ENCODE results near the gene RCSD1.

RCSD1 gene

DNA sequence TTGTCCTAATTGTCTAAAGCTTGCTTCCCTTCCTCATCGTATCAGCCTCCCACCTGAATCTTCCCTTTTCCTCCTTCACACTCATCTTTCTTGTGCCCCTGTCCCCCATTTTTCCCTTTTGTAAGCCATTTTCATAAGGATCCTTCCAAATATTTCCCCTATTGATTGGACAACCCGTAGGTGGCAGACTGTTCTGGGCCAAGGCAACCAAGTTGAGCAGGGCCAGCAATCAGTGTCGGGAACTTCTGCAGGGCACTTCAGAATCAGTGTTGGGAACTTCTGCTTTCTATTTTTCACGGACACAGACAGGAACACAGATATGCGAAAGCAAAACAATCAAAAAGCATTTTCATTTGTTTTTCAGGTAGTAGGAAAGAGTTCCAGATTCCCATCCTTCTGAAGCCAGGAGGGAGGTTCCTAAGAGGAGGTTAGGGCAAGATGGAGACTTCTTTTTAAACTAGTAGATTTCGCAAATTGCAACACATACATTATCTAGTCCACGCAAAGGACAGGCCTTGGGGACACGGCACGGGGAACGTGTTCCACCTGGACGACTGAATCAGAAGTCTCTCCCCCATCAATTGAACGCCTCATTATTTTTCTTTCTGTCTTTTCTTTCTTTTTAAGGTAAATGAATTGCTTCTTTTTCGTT is 91.1 kb downstream of the RCSD1 start:
- TF ChIP-seq, protein P1, sequence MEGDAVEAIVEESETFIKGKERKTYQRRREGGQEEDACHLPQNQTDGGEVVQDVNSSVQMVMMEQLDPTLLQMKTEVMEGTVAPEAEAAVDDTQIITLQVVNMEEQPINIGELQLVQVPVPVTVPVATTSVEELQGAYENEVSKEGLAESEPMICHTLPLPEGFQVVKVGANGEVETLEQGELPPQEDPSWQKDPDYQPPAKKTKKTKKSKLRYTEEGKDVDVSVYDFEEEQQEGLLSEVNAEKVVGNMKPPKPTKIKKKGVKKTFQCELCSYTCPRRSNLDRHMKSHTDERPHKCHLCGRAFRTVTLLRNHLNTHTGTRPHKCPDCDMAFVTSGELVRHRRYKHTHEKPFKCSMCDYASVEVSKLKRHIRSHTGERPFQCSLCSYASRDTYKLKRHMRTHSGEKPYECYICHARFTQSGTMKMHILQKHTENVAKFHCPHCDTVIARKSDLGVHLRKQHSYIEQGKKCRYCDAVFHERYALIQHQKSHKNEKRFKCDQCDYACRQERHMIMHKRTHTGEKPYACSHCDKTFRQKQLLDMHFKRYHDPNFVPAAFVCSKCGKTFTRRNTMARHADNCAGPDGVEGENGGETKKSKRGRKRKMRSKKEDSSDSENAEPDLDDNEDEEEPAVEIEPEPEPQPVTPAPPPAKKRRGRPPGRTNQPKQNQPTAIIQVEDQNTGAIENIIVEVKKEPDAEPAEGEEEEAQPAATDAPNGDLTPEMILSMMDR (IDR thresholded peaks at IDR 0.05; ENCODE audit: control insufficient read depth, extremely low read depth, insufficient read depth): peak; percentile 71
- H3K4me3 ChIP-seq (ENCODE audit: low read depth, low read length): peak overlapping the region; percentile 82
- no peak for DNase-seq (ENCODE audit: low read depth)

GRCh38 chr1:167721617-167722151 is 91.7 kb downstream of the RCSD1 start, which contains the start of gene MPZL1:
Gene MPZL1 (plus strand): TSS chr1:167721982. CDS start chr1:167722152, 170 bp downstream.
- TF ChIP-seq, protein P1 (IDR thresholded peaks at IDR 0.05; ENCODE audit: control insufficient read depth, extremely low read depth, insufficient read depth): no peak
- H3K4me3 ChIP-seq (ENCODE audit: low read depth, low read length): peak within 1 kb of the TSS; percentile 82
- DNase-seq (ENCODE audit: low read depth): peak; percentile 78

- no peak for DNase-seq (ENCODE audit: low read depth)
- TF ChIP-seq, protein P1 (IDR thresholded peaks at IDR 0.05; ENCODE audit: control insufficient read depth, extremely low read depth, insufficient read depth): no peak
- peak overlapping the region; percentile 82 for H3K4me3 ChIP-seq (ENCODE audit: low read depth, low read length)
These were observed 92.3 kb downstream of the RCSD1 start for GRCh38 chr1:167722152-167722869.

DNA sequence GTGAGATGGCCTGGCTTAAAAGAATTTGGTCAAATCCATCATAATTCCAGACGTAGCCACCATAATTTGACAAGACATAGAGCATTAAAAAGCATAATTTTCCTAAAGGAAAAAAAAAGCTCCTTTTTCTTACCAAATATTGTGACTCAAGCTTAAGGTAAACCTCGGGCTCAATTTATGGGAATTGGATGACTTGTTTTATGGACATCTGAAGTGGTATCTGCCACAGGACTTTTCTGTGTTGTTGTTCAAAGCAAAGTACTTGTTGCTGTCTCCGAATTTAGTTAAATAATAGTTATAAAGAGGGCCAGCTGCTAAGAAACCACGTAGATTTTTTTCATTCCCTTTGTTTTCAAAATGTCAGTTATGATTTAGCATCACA is 92.8 kb downstream of the RCSD1 start:
- TF ChIP-seq, protein P1 (IDR thresholded peaks at IDR 0.05; ENCODE audit: control insufficient read depth, extremely low read depth, insufficient read depth): no peak
- peak overlapping the region; percentile 82 for H3K4me3 ChIP-seq (ENCODE audit: low read depth, low read length)
- DNase-seq (ENCODE audit: low read depth): no peak

DNA sequence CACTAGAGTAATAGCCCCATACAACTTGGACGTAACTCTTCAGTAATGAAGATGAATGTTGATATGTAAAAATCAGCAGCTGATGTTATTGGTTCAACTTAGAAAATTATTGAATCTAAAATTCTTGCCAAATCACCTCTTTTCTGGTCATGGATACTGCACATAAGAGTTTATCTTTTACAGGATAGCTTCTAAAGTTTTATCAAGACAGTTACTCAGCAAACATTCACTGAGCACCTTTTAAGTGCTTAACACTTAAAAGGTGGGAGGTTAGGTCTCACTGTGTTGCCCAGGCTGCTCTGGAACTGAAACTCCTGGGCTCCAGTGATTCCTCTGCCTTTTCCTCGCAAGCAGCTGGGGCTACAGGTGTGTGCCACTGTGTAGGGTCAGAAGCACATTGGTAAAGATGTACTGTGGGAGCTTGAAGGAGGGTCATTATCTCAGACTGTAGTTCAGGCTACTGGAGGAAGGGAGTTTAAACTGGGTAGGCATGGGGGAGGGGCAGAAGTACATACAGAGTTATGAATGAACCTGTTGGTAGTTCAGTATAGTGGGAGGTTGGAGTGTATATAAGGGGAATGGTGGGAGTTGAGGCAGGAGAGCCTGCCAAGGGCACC is 93.8 kb downstream of the RCSD1 start:
- TF ChIP-seq, protein P1 (IDR thresholded peaks at IDR 0.05; ENCODE audit: control insufficient read depth, extremely low read depth, insufficient read depth): no peak
- DNase-seq (ENCODE audit: low read depth): no peak
- peak overlapping the region; percentile 82; the same call in 1 of the 2 replicates for H3K4me3 ChIP-seq (ENCODE audit: low read depth, low read length)

- TF ChIP-seq, protein P1 (IDR thresholded peaks at IDR 0.05; ENCODE audit: control insufficient read depth, extremely low read depth, insufficient read depth): no peak
- DNase-seq (ENCODE audit: low read depth): no peak
- no peak overlapping the region for H3K4me3 ChIP-seq (ENCODE audit: low read depth, low read length)
These were observed 96.0 kb downstream of the RCSD1 start for GRCh38 chr1:167726008-167726407.

Measured in LNCaP clone FGC (cell line).